Neuronal stem cell (in vitro differentiated cells): ENCODE results near the gene SUGCT.
"Not testable (repeated sequence)": the region's sequence is repeated elsewhere in the genome, so short reads cannot be mapped to it uniquely, and the experiment has no call there.

ENCODE experiments used
- DNase-seq: peaks from one replicate; pipeline ENCODE4 v3.0.0-alpha.2; 2013; ENCODE audit warnings: low spot score
- H2AFZ ChIP-seq: one replicate; pipeline ENCODE4 v1.6.1; 2013; ENCODE audit warnings: mild to moderate bottlenecking, low read length, inconsistent platforms
- H2AK5ac ChIP-seq: 2 replicates; pipeline ENCODE4 v1.6.1; 2013; ENCODE audit warnings: low read depth, mild to moderate bottlenecking, inconsistent platforms, low read length, moderate library complexity, mixed read lengths
- H2BK120ac ChIP-seq: 2 replicates; pipeline ENCODE4 v1.6.1; 2013; ENCODE audit warnings: low read depth, mild to moderate bottlenecking, inconsistent platforms, low read length, moderate library complexity, mixed read lengths
- H2BK12ac ChIP-seq: one replicate; pipeline ENCODE4 v1.6.1; 2013; ENCODE audit warnings: low read length, inconsistent platforms
- H2BK15ac ChIP-seq: 2 replicates; pipeline ENCODE4 v1.6.1; 2013; ENCODE audit warnings: mild to moderate bottlenecking, low read length, inconsistent platforms, mixed read lengths
- H2BK5ac ChIP-seq: one replicate; pipeline ENCODE4 v1.6.1; 2013; ENCODE audit warnings: inconsistent platforms, mild to moderate bottlenecking, low read length, moderate library complexity
- H3K14ac ChIP-seq: one replicate; pipeline ENCODE4 v1.6.1; 2013; ENCODE audit warnings: low read length, inconsistent platforms
- H3K18ac ChIP-seq: 2 replicates; pipeline ENCODE4 v1.6.1; 2013; ENCODE audit warnings: low read length, inconsistent platforms
- H3K23ac ChIP-seq: 2 replicates; pipeline ENCODE4 v1.6.1; 2013; ENCODE audit warnings: low read depth, mild to moderate bottlenecking, mixed read lengths, low read length, inconsistent platforms; ENCODE audit not compliant: poor library complexity
- H3K27ac ChIP-seq: replicated peaks from 3 replicates; pipeline ENCODE4 v1.5.1; 2013; ENCODE audit warnings: low read length, inconsistent platforms
- H3K27me3 ChIP-seq, 3 experiments: 2 replicates each; pipeline ENCODE4 v1.6.1; 2013; ENCODE audit warnings: low read length in 3 of 3, mild to moderate bottlenecking in 2 of 3, inconsistent platforms in 1 of 3, low read depth in 1 of 3, mixed read lengths in 1 of 3, moderate library complexity in 1 of 3; ENCODE audit not compliant: control insufficient read depth in 3 of 3, insufficient read depth in 3 of 3
- H3K36me3 ChIP-seq, 2 donors: replicated peaks in 1 of 2; 2 replicates each; pipeline ENCODE4 v1.6.1; 2013; ENCODE audit warnings: low read length in 2 of 2; ENCODE audit not compliant: control insufficient read depth in 2 of 2, insufficient read depth in 2 of 2
- H3K4ac ChIP-seq: 2 replicates; pipeline ENCODE4 v1.6.1; 2013; ENCODE audit warnings: inconsistent platforms, mild to moderate bottlenecking, low read length, moderate library complexity
- H3K4me1 ChIP-seq, 2 donors: 1 replicate in 1 of 2; 2 replicates in 1 of 2; pipeline ENCODE4 v1.6.1; 2013; ENCODE audit warnings: low read length in 2 of 2, low read depth in 1 of 2; ENCODE audit not compliant: control insufficient read depth in 2 of 2, insufficient read depth in 1 of 2
- H3K4me2 ChIP-seq: one replicate; pipeline ENCODE4 v1.6.1; 2013; ENCODE audit warnings: mild to moderate bottlenecking, low read length, inconsistent platforms; ENCODE audit not compliant: insufficient read depth, poor library complexity, severe bottlenecking
- H3K4me3 ChIP-seq, 2 donors: 2 replicates each; pipeline ENCODE4 v1.5.1; 2013; ENCODE audit warnings: low read length in 2 of 2, mild to moderate bottlenecking in 2 of 2, inconsistent platforms in 1 of 2, moderate library complexity in 1 of 2
- H3K79me1 ChIP-seq: one replicate; pipeline ENCODE4 v1.6.1; 2013; ENCODE audit warnings: low read depth, mild to moderate bottlenecking, inconsistent platforms, low read length, moderate library complexity
- H3K9ac ChIP-seq: one replicate; pipeline ENCODE4 v1.6.1; 2013; ENCODE audit warnings: mild to moderate bottlenecking, low read depth, low read length, inconsistent platforms; ENCODE audit not compliant: poor library complexity
- H3K9me3 ChIP-seq, 2 donors: replicated peaks in 1 of 2; 2 replicates each; pipeline versions ENCODE3 to v1.6.1; 2013; ENCODE audit warnings: low read length in 2 of 2, mild to moderate bottlenecking in 2 of 2, inconsistent platforms in 1 of 2, low read depth in 1 of 2, mixed read lengths in 1 of 2, moderate library complexity in 1 of 2; ENCODE audit not compliant: control insufficient read depth in 2 of 2, insufficient read depth in 1 of 2
- H4K8ac ChIP-seq: one replicate; pipeline ENCODE4 v1.6.1; 2013; ENCODE audit warnings: low read depth, mild to moderate bottlenecking, inconsistent platforms, low read length, moderate library complexity
- H4K91ac ChIP-seq: one replicate; pipeline ENCODE4 v1.6.1; 2013; ENCODE audit warnings: low read length, low read depth, mild to moderate bottlenecking, inconsistent platforms; ENCODE audit not compliant: poor library complexity
- WGBS, 2 donors: extraction: QIAGEN DNeasy Blood & Tissue Kit; methylation state at CpG; one replicate each; pipeline ENCODE4 v1.1.7; 2013; ENCODE audit warnings: missing lambda C conversion rate in 2 of 2, mixed read lengths in 1 of 2; ENCODE audit not compliant: insufficient read length in 2 of 2, insufficient replicate concordance in 1 of 2; ENCODE audit errors: extremely low coverage in 2 of 2; 5-methylcytosine and 5-hydroxymethylcytosine counted together

Gene SUGCT

DNA sequence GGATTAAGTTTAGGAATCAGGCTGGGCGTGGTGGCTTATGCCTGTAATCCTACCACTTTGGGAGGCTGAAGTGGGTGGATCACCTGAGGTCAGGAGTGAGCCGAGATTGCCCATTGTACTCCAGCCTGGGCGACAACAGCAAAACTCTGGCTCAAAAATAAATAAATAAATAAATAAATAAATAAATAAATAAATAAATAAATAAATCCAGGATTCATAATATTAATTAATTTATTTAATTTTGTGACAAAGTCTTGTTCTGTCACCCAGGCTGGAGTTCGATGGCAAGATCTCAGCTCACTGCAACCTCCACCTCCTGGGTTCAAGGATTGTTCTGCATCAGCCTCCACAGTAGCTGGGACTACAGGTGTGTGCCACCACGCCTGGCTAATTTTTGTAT lies 4.2 kb downstream of the SUGCT start:
- H2BK5ac ChIP-seq: no peak overlapping the region
- H3K4ac ChIP-seq: no peak overlapping the region
- no peak overlapping the region for H2BK120ac ChIP-seq
- no peak overlapping the region for H2AK5ac ChIP-seq
- no peak overlapping the region for H3K18ac ChIP-seq
- no peak overlapping the region for H3K23ac ChIP-seq
- no peak overlapping the region for H3K14ac ChIP-seq
- peaks cover 4% of the 10 kb centered on the region for H3K79me1 ChIP-seq
- no peak for DNase-seq
- H3K4me1 ChIP-seq: no peaks in the 10 kb centered on the region
- no CpG with 5 or more reads among the region's 5 CpGs for WGBS, 2 donors
- no peak overlapping the region for H3K4me2 ChIP-seq
- H3K9ac ChIP-seq: no peak overlapping the region
- no peak overlapping the region for H2BK12ac ChIP-seq
- H3K36me3 ChIP-seq: no peaks in the 10 kb centered on the region
- H4K91ac ChIP-seq: no peak overlapping the region
- no peak overlapping the region for H4K8ac ChIP-seq
- H2BK15ac ChIP-seq: no peak overlapping the region
- no peaks in the 10 kb centered on the region for H3K27me3 ChIP-seq
- no peaks in the 10 kb centered on the region for H3K9me3 ChIP-seq
- no peak overlapping the region for H3K4me3 ChIP-seq
- no peak overlapping the region for H3K27ac ChIP-seq
- H2AFZ ChIP-seq: no peak overlapping the region

DNA sequence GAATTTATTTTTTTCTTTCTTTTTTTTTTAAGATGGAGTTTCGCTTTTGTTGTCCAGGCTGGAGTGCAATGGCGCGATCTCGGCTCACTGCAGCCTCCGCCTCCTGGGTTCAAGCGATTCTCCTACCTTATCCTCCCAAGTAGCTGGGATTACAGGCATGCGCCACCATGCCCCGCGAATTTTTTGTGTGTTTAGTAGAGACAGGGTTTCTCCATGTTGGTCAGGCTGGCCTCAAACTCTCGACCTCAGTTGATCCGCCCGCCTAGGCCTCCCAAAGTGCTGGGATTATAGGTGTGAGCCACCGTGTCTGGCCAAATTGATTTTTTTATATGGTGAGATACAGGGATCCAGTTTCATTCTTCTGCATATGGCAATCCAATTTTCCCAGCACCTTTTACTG lies 5.1 kb downstream of the SUGCT start:
- H4K8ac ChIP-seq, H3K9me3 ChIP-seq, H3K4me3 ChIP-seq, H3K18ac ChIP-seq, H2AK5ac ChIP-seq, H3K4ac ChIP-seq, H2BK120ac ChIP-seq, H3K23ac ChIP-seq, H3K9ac ChIP-seq, H3K4me1 ChIP-seq, H2AFZ ChIP-seq, H3K79me1 ChIP-seq, H3K27me3 ChIP-seq, H3K36me3 ChIP-seq, H3K4me2 ChIP-seq, H3K14ac ChIP-seq, H2BK5ac ChIP-seq, H2BK15ac ChIP-seq, H3K27ac ChIP-seq, DNase-seq, H4K91ac ChIP-seq, H2BK12ac ChIP-seq: not testable (repeated sequence)
- WGBS, 2 donors: no CpG with 5 or more reads among the region's 13 CpGs

DNA sequence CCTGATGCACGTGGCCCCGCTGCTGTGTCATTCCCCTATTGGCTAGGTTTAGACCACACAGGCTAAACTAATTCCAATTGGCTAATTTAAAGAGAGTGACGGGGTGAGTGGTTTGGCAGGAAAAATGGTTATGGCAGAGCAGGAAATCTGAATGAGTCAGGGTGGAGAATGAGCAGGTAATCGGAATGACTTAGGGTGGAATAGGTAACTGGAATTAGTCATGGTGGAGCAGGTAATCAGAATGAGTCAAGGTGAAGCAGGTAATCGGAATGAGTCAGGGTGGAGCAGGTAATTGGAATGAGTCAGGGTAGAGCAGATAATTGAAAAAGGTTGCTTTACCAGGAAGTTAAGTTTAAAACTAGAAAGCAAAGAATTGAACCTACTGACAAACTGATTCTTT lies 7.1 kb downstream of the SUGCT start:
- no CpG with 5 or more reads among the region's 5 CpGs for WGBS, 2 donors
- H3K27ac ChIP-seq: not testable (repeated sequence)

DNA sequence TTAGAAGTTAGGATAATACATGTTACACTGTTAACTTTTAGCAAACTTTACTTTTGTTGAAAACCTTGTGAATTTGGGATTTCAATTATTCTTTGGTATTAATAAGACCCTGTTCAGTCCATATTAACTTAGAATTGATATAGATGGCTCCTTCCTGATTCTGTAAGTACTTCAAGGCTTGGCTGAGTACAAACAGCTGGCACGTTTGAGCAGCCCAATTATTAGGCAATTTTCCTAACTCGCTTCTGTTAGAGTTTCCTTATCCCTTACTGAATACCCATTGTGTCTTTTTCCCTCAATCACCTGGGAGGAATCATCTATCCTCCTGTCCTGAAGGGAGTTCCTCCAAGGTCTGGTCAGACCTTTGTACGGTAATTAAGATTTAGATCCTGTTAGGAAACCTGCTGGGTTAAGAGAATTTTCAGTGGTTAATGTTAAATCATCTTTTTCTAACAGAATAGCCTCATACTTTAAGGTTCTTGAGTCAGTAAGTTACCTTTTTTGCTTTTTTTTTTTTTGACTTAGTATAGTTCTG lies 10.9 kb downstream of the SUGCT start:
- not testable (repeated sequence) for H2BK5ac ChIP-seq, H3K23ac ChIP-seq, H3K27ac ChIP-seq, H3K27me3 ChIP-seq, H4K91ac ChIP-seq, H3K4me1 ChIP-seq, H3K4me3 ChIP-seq, H3K79me1 ChIP-seq, H3K9me3 ChIP-seq, H4K8ac ChIP-seq, H3K4me2 ChIP-seq, H2BK12ac ChIP-seq, H2BK120ac ChIP-seq, DNase-seq, H2BK15ac ChIP-seq, H3K9ac ChIP-seq, H3K4ac ChIP-seq, H2AFZ ChIP-seq, H3K36me3 ChIP-seq, H3K14ac ChIP-seq, H2AK5ac ChIP-seq, H3K18ac ChIP-seq
- no CpG with 5 or more reads among the region's 3 CpGs for WGBS, 2 donors

More for the DNA sequence above, 7.1 kb downstream of the SUGCT start:
- H3K27me3 ChIP-seq, H3K23ac ChIP-seq, H3K4me1 ChIP-seq, H4K91ac ChIP-seq, H3K9me3 ChIP-seq, H3K18ac ChIP-seq, H3K14ac ChIP-seq, H2AFZ ChIP-seq, DNase-seq, H2BK15ac ChIP-seq, H3K4me3 ChIP-seq, H3K4ac ChIP-seq, H3K36me3 ChIP-seq, H2BK5ac ChIP-seq, H2BK12ac ChIP-seq, H2AK5ac ChIP-seq, H2BK120ac ChIP-seq, H3K79me1 ChIP-seq, H3K9ac ChIP-seq, H4K8ac ChIP-seq, H3K4me2 ChIP-seq: not testable (repeated sequence)
